Nephron (organoid): ENCODE results near the gene ME2.

Experiments used
- H3K27ac Mint-ChIP-seq, 3 experiments: 2 replicates each; pipeline ENCODE4 v1.8.0; 2020; ENCODE audit warnings: mixed read lengths in 3 of 3, mild to moderate bottlenecking in 2 of 3, moderate library complexity in 1 of 3
- H3K27me3 Mint-ChIP-seq: 2 replicates; pipeline ENCODE4 v1.8.0; 2021; ENCODE audit warnings: low read depth, mild to moderate bottlenecking, moderate library complexity, mixed read lengths
- H3K36me3 Mint-ChIP-seq: 2 replicates; pipeline ENCODE4 v1.8.0; 2020; ENCODE audit warnings: low read depth, mixed read lengths
- H3K4me1 Mint-ChIP-seq: 2 replicates; pipeline ENCODE4 v1.8.0; 2020; ENCODE audit warnings: mixed read lengths
- H3K4me3 Mint-ChIP-seq, 3 experiments: 2 replicates each; pipeline ENCODE4 v1.8.0; 2020; ENCODE audit warnings: mild to moderate bottlenecking in 3 of 3, mixed read lengths in 3 of 3, moderate library complexity in 2 of 3
- H3K9me3 Mint-ChIP-seq: 2 replicates; pipeline ENCODE4 v1.8.0; 2020; ENCODE audit warnings: mixed read lengths
- TF ChIP-seq, protein P1 (sequence below), 3 experiments: fragments of 200-600 bp; sonication (generic); IDR thresholded peaks; one replicate each; pipeline ENCODE4 v1.5.0; 2021; ENCODE audit warnings: antibody characterized with exemption in 3 of 3; ENCODE audit not compliant: unreplicated experiment in 3 of 3

The ME2 gene

DNA sequence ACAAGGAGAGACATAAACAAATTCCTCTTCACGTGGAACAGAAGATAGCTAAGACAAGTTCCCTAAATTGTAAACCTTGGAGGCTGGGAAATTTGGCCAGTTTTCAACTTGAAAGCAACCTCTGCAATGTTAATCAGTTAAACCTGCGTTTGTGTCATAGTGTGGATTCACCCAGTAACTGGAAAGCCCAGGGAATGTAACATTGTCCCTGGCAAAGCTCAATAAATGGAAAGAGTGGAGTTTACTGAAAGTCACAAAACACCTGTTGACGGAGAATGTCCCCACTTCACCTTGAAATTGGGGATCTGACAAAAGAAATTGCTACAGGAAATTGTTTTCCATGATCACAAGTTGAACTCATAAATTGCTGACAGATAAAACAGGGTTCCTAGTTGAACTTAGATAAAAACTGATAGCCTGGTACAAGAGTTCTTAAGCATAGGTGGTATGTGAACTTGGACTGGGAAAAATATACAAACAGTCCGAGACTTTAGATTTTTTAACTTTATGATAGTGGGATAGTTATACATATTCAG, 15.0 kb upstream of the ME2 start:
- TF ChIP-seq, protein P1, sequence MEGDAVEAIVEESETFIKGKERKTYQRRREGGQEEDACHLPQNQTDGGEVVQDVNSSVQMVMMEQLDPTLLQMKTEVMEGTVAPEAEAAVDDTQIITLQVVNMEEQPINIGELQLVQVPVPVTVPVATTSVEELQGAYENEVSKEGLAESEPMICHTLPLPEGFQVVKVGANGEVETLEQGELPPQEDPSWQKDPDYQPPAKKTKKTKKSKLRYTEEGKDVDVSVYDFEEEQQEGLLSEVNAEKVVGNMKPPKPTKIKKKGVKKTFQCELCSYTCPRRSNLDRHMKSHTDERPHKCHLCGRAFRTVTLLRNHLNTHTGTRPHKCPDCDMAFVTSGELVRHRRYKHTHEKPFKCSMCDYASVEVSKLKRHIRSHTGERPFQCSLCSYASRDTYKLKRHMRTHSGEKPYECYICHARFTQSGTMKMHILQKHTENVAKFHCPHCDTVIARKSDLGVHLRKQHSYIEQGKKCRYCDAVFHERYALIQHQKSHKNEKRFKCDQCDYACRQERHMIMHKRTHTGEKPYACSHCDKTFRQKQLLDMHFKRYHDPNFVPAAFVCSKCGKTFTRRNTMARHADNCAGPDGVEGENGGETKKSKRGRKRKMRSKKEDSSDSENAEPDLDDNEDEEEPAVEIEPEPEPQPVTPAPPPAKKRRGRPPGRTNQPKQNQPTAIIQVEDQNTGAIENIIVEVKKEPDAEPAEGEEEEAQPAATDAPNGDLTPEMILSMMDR (IDR thresholded peaks at IDR 0.05; ENCODE audit: unreplicated experiment in 3 of 3), result no peak
- Mint-ChIP-seq H3K27ac (peak overlapping the region in 1 of 3 experiments; percentile 37), H3K4me3 (no peak overlapping the region), H3K36me3 (no peaks in the 10 kb centered on the region), H3K27me3 (no peaks in the 10 kb centered on the region), H3K4me1 (no peaks in the 10 kb centered on the region), H3K9me3 (no peaks in the 10 kb centered on the region)

DNA sequence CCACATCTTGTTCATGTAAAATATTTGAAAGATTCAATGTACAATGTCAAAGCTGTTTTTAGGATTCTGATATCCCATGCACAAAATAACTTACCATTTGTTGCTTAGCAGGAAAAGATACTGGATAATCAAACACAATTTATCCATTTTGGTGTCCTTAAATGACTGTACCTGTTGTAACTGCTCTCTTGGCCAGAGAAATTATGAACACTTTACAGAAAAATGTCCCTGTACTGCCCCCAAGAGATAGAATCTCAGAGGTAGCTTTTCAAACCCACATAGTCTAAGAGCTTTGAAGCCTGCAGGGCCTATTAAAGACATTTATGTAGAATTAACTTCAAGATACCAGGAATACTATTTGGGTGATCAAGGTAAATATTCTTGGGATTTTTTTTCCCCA, 12.2 kb upstream of the ME2 start:
- TF ChIP-seq, protein P1 (IDR thresholded peaks at IDR 0.05; ENCODE audit: unreplicated experiment in 3 of 3), result peak in 2 of 3 experiments; percentile 20 to 41
- no peaks in the 10 kb centered on the region for H3K36me3 Mint-ChIP-seq
- no peak overlapping the region for H3K4me3 Mint-ChIP-seq
- H3K27ac Mint-ChIP-seq, result no peak overlapping the region
- H3K9me3 Mint-ChIP-seq, result no peaks in the 10 kb centered on the region
- H3K27me3 Mint-ChIP-seq, result no peaks in the 10 kb centered on the region
- H3K4me1 Mint-ChIP-seq, result no peaks in the 10 kb centered on the region

DNA sequence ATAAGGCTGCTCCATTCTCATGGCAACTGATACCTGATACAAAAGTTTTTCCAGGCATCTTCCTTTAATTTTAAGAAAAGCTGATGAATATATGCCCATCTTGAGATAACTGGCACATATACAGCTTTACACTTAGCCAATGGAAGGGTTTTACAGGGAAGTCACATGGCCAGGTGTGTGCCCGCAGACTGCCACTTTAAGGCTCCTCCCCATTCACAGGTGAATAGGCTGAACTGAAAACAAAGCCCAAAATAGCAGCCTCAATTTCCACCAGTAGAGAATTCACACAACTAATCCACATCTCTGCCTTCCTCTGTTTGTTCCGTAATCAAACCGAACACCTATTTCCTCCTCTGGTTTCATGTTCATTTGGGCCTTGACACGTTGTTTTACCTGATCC, 9.8 kb upstream of the ME2 start:
- H3K27me3 Mint-ChIP-seq, result no peaks in the 10 kb centered on the region
- TF ChIP-seq, protein P1 (IDR thresholded peaks at IDR 0.05; ENCODE audit: unreplicated experiment in 3 of 3), result no peak
- no peaks in the 10 kb centered on the region for H3K36me3 Mint-ChIP-seq
- H3K4me3 Mint-ChIP-seq, result no peak overlapping the region
- no peak overlapping the region for H3K27ac Mint-ChIP-seq
- no peaks in the 10 kb centered on the region for H3K9me3 Mint-ChIP-seq
- no peaks in the 10 kb centered on the region for H3K4me1 Mint-ChIP-seq

DNA sequence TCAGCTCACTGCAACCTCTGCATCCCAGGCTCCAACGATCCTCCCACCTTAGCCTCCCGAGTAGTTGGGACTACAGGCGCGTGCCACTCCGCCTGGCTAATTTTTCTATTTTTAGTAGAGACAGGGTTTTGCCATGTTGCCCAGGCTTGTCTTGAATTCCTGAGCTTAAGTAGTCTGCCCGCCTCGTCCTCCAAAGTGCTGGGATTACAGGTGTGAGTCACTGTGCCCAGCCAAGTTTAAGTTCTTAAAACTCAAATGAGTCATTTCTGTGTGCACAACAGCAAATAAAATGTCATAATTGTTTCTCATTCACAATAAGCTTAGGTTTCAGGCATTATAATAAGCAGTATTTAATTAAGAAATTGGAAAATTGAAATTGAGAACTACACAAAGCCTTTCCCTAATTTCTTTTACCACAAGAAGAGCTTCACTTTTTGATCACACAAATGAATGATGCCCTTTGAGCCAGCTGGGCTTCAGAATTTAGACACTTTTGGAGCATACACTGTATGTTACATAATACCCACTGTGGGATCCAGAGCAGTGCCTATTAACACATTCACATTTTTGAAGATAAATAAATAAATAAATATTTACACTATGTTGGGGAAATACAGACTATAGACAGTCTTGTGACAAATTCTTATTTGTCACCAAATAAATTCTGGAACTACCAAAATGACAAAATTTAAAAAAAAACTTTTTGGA, 8.6 kb upstream of the ME2 start:
- Mint-ChIP-seq H3K4me1 (no peaks in the 10 kb centered on the region), H3K36me3 (no peaks in the 10 kb centered on the region), H3K9me3 (no peaks in the 10 kb centered on the region), H3K4me3 (no peak overlapping the region), H3K27me3 (no peaks in the 10 kb centered on the region), H3K27ac (no peak overlapping the region)
- TF ChIP-seq, protein P1 (IDR thresholded peaks at IDR 0.05; ENCODE audit: unreplicated experiment in 3 of 3), result no peak

DNA sequence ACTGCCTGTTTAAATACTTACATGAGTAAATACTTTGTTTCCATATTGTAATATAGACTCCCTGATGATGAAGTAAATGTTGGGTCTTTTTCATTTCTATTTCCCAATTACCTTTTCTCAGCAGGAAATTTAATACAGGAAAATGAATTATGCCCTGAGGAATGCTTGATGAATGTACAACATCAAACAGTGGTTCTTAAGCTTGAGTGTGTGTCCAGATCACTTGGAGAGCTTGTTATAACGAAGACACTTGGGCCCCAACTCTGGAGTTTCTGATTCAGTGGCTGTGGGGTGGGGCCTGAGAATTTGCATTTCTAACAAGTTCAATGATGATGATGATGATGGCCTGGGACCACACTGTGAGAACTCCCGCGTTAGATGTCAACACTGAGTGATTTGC, 7.1 kb upstream of the ME2 start:
- Mint-ChIP-seq H3K4me3 (no peak overlapping the region), H3K27ac (no peak overlapping the region), H3K9me3 (no peaks in the 10 kb centered on the region), H3K27me3 (no peaks in the 10 kb centered on the region), H3K36me3 (no peaks in the 10 kb centered on the region), H3K4me1 (no peaks in the 10 kb centered on the region)
- TF ChIP-seq, protein P1 (IDR thresholded peaks at IDR 0.05; ENCODE audit: unreplicated experiment in 3 of 3), result no peak
